Activated naive CD4-positive, alpha-beta T cell (primary cell): ENCODE data around the gene HS6ST3.
"Not testable (repeated sequence)": the region's sequence is repeated elsewhere in the genome, so short reads cannot be mapped to it uniquely, and the experiment has no call there.

Experiments
- DNase-seq, 4 experiments: peaks; one replicate each; lab custom pipeline; 2025; lab: John Stamatoyannopoulos, UW

The HS6ST3 gene

GRCh38 chr13:96091164-96092117 lies 1.5 kb downstream of the HS6ST3 start:
- DNase-seq: no peak

- DNase-seq: no peak
These were observed 3.5 kb downstream of the HS6ST3 start for GRCh38 chr13:96093296-96094006.

- DNase-seq: no peak
These were observed 10.7 kb downstream of the HS6ST3 start for GRCh38 chr13:96100457-96101220.

GRCh38 chr13:96104516-96104915 lies 14.6 kb downstream of the HS6ST3 start:
- DNase-seq: no peak

GRCh38 chr13:96108072-96108471 lies 18.2 kb downstream of the HS6ST3 start:
- not testable (repeated sequence) for DNase-seq

- DNase-seq: no peak
These were observed 19.2 kb downstream of the HS6ST3 start for GRCh38 chr13:96109125-96109524.

- DNase-seq: no peak
These were observed 23.0 kb downstream of the HS6ST3 start for GRCh38 chr13:96112936-96113335.

- not testable (repeated sequence) for DNase-seq
These were observed 25.5 kb downstream of the HS6ST3 start for GRCh38 chr13:96115368-96115767.

GRCh38 chr13:96119921-96120320 lies 30.0 kb downstream of the HS6ST3 start:
- DNase-seq: no peak

GRCh38 chr13:96130818-96131340 lies 41.0 kb downstream of the HS6ST3 start:
- DNase-seq: no peak

GRCh38 chr13:96141032-96141431 lies 51.1 kb downstream of the HS6ST3 start:
- DNase-seq: no peak

- no peak for DNase-seq
These were observed 69.8 kb downstream of the HS6ST3 start for GRCh38 chr13:96159725-96160124.

- no peak for DNase-seq
These were observed 71.2 kb downstream of the HS6ST3 start for GRCh38 chr13:96161141-96161540.

- no peak for DNase-seq
These were observed 75.9 kb downstream of the HS6ST3 start for GRCh38 chr13:96165840-96166239.

GRCh38 chr13:96172066-96172465 lies 82.2 kb downstream of the HS6ST3 start:
- no peak for DNase-seq

- DNase-seq: no peak
These were observed 88.9 kb downstream of the HS6ST3 start for GRCh38 chr13:96178759-96179158.

GRCh38 chr13:96179309-96179708 lies 89.4 kb downstream of the HS6ST3 start:
- no peak for DNase-seq

GRCh38 chr13:96181911-96182310 lies 92.0 kb downstream of the HS6ST3 start:
- DNase-seq: no peak

- DNase-seq: no peak
These were observed 95.9 kb downstream of the HS6ST3 start for GRCh38 chr13:96185818-96186217.

- no peak for DNase-seq
These were observed 101.5 kb downstream of the HS6ST3 start for GRCh38 chr13:96191367-96191766.

GRCh38 chr13:96193728-96194310 lies 103.9 kb downstream of the HS6ST3 start:
- DNase-seq: no peak

GRCh38 chr13:96198038-96198437 lies 108.1 kb downstream of the HS6ST3 start:
- no peak for DNase-seq
